ENCODE data around the gene HUS1. TPM values are rescaled to one million over a fixed set of nuclear protein-coding genes. Genes with fewer than 3 reads are reported as not detected.
"Not testable (repeated sequence)": the region's sequence is repeated elsewhere in the genome, so short reads cannot be mapped to it uniquely, and the experiment has no call there.

Gene HUS1
- total RNA-seq, 2 donors from 2014 or later = 15.2 to 16.9 TPM

DNA sequence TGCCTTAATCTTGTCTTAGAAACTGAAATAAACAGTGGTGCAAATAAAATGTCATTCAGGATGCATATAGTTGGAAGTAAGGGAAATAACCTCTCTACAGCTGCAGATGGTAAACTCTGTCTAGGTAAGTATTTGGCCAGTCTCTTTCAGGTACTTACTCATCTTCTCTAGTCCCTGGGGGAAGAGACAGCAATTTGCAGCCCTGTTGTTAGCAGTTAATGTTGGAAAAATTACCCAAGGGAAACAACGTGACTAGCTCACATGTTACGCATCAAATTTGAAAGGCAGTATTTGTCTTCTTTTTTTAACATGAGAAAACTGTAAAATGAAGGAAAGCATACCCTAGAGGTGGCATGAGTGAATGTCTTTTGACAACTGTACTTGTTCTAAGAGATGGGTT, 3.2 kb upstream of the HUS1 start:
- Histone ChIP-seq H3K4me3 (no peak overlapping the region), H3K36me3 (replicated peaks in 1 of 2; ENCODE audit: insufficient read depth in 1 of 2, low read depth in 2 of 2) (no peaks in the 10 kb centered on the region), H3K27me3 (no peaks in the 10 kb centered on the region), H3K27ac (no peak overlapping the region), H3K9me3 (no peaks in the 10 kb centered on the region), H3K4me1 (peaks cover 11% of the 10 kb centered on the region)
- DNase-seq (no peak), ATAC-seq (no peak)
- WGBS, 2 donors = 24% methylated on average over 2 of the region's 2 CpGs
- no peak for TF ChIP-seq POLR2A (IDR thresholded peaks at IDR 0.05)
- TF ChIP-seq, protein P1, sequence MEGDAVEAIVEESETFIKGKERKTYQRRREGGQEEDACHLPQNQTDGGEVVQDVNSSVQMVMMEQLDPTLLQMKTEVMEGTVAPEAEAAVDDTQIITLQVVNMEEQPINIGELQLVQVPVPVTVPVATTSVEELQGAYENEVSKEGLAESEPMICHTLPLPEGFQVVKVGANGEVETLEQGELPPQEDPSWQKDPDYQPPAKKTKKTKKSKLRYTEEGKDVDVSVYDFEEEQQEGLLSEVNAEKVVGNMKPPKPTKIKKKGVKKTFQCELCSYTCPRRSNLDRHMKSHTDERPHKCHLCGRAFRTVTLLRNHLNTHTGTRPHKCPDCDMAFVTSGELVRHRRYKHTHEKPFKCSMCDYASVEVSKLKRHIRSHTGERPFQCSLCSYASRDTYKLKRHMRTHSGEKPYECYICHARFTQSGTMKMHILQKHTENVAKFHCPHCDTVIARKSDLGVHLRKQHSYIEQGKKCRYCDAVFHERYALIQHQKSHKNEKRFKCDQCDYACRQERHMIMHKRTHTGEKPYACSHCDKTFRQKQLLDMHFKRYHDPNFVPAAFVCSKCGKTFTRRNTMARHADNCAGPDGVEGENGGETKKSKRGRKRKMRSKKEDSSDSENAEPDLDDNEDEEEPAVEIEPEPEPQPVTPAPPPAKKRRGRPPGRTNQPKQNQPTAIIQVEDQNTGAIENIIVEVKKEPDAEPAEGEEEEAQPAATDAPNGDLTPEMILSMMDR (IDR thresholded peaks at IDR 0.05) = no peak
- intact Hi-C loops (cut with DNase I) = no loop called here

DNA sequence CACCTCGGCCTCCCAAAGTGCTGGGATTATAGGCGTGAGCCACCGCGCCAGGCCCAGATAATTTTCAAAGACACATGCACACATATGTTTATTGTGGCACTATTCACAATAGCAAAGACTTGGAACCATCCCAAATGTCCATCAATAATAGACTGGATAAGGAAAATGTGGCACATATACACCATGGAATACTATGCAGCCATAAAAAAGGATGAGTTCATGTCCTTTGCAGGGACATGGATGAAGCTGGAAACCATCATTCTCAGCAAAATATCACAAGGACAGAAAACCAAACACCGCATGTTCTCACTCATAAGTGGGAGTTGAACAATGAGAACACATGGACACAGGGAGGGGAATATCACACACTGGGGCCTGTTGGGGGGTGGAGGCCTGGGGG, 1.2 kb upstream of the HUS1 start:
- ATAC-seq; intact Hi-C loops (cut with DNase I); H3K9me3 ChIP-seq; DNase-seq; H3K27me3 ChIP-seq; H3K27ac ChIP-seq; H3K4me3 ChIP-seq: not testable (repeated sequence)
- Histone ChIP-seq H3K36me3 (replicated peaks in 1 of 2; ENCODE audit: insufficient read depth in 1 of 2, low read depth in 2 of 2) (peaks cover 4 to 17% of the 10 kb centered on the region in 2 donors), H3K4me1 (peaks cover 11% of the 10 kb centered on the region)
- 96 to 100% methylated on average over 4 to 5 of the region's 5 CpGs for WGBS, 2 donors

DNA sequence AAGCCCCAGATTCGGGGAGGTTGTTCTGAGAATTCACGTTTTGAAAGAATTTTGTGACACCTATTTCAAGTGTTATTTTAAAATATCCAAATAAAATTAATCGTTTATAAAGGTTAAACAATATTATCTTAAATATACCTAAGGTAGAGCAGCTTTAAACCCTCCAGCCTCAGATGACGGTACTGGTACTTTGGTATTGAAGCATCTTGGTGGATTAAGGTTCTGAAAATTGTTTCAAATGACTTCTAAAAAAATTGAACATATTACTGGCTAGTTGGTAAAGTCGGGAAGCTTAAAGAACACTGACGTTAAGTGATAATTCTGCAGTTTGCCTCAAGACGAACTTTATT, 392 bp upstream of the HUS1 start:
- no peaks in the 10 kb centered on the region for H3K27me3 ChIP-seq
- H3K9me3 ChIP-seq = no peaks in the 10 kb centered on the region
- 16 to 17% methylated on average over 7 of the region's 7 CpGs for WGBS, 2 donors
- H3K27ac ChIP-seq = peak overlapping the region; percentile 79 to 87 (median 83)
- DNase-seq (no peak), ATAC-seq (no peak)
- H3K4me3 ChIP-seq = peak overlapping the region; percentile 65 to 81
- intact Hi-C loops (cut with DNase I) = loop anchor here (5.0 kb wide), 1 partner anchor 112 kb away; no protein-coding TSS in a partner anchor
- no peak for TF ChIP-seq POLR2A (IDR thresholded peaks at IDR 0.05)
- TF ChIP-seq, protein P1 (IDR thresholded peaks at IDR 0.05) = no peak
- H3K36me3 ChIP-seq (replicated peaks in 1 of 2; ENCODE audit: insufficient read depth in 1 of 2, low read depth in 2 of 2) = peaks cover 4 to 21% of the 10 kb centered on the region in 2 donors
- H3K4me1 ChIP-seq = peaks cover 11% of the 10 kb centered on the region

DNA sequence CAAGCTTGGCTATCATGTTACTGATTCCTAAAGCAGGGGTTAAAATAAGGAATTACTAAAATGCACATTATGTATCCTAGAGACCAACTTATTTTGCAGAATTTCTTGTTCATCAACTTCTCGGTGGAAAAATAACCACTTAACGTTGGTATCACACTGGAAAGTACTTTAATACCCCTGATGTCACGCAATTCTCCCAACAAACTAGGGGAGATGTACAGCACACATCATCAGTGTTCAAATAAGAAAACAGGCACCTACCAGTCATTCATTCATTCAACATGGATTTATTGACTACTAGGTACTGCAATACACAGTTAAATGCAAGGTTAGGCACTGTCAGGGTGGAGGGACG, 648 bp downstream of the HUS1 start:
- no peak for ATAC-seq
- no peaks in the 10 kb centered on the region for H3K9me3 ChIP-seq
- intact Hi-C loops (cut with DNase I) = loop anchor here (5.0 kb wide), 1 partner anchor 114 kb away; no protein-coding TSS in a partner anchor
- no peak for DNase-seq
- H3K27me3 ChIP-seq = no peaks in the 10 kb centered on the region
- H3K27ac ChIP-seq = peak overlapping the region; percentile 79 to 87 (median 83)
- peaks cover 11% of the 10 kb centered on the region for H3K4me1 ChIP-seq
- no peak for TF ChIP-seq POLR2A (IDR thresholded peaks at IDR 0.05)
- TF ChIP-seq, protein P1 (IDR thresholded peaks at IDR 0.05) = no peak
- peak overlapping the region; percentile 65 to 81 for H3K4me3 ChIP-seq
- H3K36me3 ChIP-seq (replicated peaks in 1 of 2; ENCODE audit: insufficient read depth in 1 of 2, low read depth in 2 of 2) = peaks cover 4 to 26% of the 10 kb centered on the region in 2 donors
- 2 to 5% methylated on average over 4 of the region's 4 CpGs for WGBS, 2 donors

DNA sequence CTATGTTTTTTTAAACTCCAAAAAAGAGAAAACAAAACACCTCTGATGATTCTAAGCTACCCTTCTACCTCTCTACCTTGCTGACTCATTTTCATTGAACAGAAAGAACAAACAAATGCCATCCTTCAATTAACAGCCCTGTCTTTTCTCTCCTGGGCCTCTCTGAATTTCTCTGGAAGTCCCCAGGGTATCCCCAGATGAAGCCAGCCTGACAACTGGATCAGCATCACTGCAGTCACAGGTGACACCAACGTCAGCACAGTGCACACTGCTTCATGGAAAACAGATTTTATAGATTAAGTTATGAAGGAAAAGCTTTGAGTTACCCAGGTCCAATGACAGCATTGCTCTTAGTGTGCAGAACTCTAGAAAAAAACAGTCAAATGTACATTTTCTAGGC, 5.7 kb downstream of the HUS1 start:
- Histone ChIP-seq H3K27me3 (no peaks in the 10 kb centered on the region), H3K4me3 (no peak overlapping the region), H3K9me3 (peaks cover 0 to 3% (median 0%) of the 10 kb centered on the region in 3 donors), H3K27ac (no peak overlapping the region), H3K4me1 (peaks cover 9% of the 10 kb centered on the region), H3K36me3 (replicated peaks in 1 of 2; ENCODE audit: insufficient read depth in 1 of 2, low read depth in 2 of 2) (peaks cover 4 to 26% of the 10 kb centered on the region in 2 donors)
- ATAC-seq (no peak), DNase-seq (no peak)
- TF ChIP-seq, protein P1 (IDR thresholded peaks at IDR 0.05) = no peak
- no peak for TF ChIP-seq POLR2A (IDR thresholded peaks at IDR 0.05)
- intact Hi-C loops (cut with DNase I) = no loop called here
- 56 to 77% methylated on average over 1 of the region's 1 CpG for WGBS, 2 donors

All from body of pancreas (tissue), 4 donors.